ENCODE data around the gene RNPC3. TPM values are rescaled to one million over a fixed set of nuclear protein-coding genes. Genes with fewer than 3 reads are reported as not detected.
"Not testable (repeated sequence)": the region's sequence is repeated elsewhere in the genome, so short reads cannot be mapped to it uniquely, and the experiment has no call there.

Gene RNPC3
- total and polyA plus RNA-seq, 9 of the 15 experiments (the other 6 are each of a cell fraction or from before 2014, with no cell fraction given): 5.4 to 31.4 (median 17.1) TPM

DNA sequence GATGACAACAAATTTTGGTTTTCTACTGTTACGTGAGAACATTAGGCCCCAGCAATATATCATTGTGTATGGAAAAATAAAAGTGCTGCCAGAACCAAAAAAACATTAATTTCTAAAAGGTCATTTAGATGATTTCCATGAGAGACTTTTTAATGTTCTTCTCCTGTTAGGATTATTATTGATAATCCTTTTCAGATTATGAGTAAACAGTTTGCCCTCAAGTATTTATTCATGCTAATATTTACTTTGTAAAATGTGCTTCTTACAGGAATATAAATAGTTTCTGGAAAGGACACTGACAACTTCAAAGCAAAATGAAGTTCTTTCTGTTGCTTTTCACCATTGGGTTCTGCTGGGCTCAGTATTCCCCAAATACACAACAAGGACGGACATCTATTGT lies 45.8 kb downstream of the RNPC3 start, which contains the start of gene AMY2B:
AMY2B (plus strand) TSS at position 301 of the 400 bp plus-strand sequence; CDS start at position 315, 14 bp downstream.
- intact Hi-C loops (cut with micrococcal nuclease); DNase-seq (ENCODE audit: extremely low read depth in 1 of 4, low spot score in 3 of 4); H3K27ac ChIP-seq (ENCODE audit: extremely low read depth, low read depth, low read length); H3K27me3 ChIP-seq (ENCODE audit: control insufficient read depth in 2 of 2, insufficient read depth in 2 of 2, low read length in 2 of 2); H3K9ac ChIP-seq (ENCODE audit: insufficient read depth in 1 of 2, low read depth in 2 of 2, low read length in 2 of 2); CTCF ChIA-PET (ENCODE audit: low intra/inter-chr PET ratio); H3K4me1 ChIP-seq (replicated peaks in 1 of 2; ENCODE audit: control insufficient read depth in 2 of 2, insufficient read depth in 2 of 2, low read length in 2 of 2); H3K9me3 ChIP-seq (replicated peaks; ENCODE audit: control insufficient read depth, insufficient read depth, low read depth, low read length); BruUV-seq (replicated peaks); H3K9me1 ChIP-seq (ENCODE audit: control insufficient read depth, insufficient read depth, low read length); in situ Hi-C loops (cut with MboI); FAIRE-seq; H3K4me3 ChIP-seq; POLR2A ChIA-PET; H3K4me2 ChIP-seq (ENCODE audit: insufficient read depth, low read length); ATAC-seq; H2AFZ ChIP-seq (ENCODE audit: low read depth, low read length); H4K20me1 ChIP-seq (replicated peaks; ENCODE audit: control insufficient read depth, insufficient read depth, low read length); H3K36me3 ChIP-seq (ENCODE audit: control insufficient read depth, insufficient read depth, low read length); H3K79me2 ChIP-seq (ENCODE audit: control insufficient read depth, insufficient read depth, low read length): not testable (repeated sequence)
- 0% methylated on average over 1 of the region's 2 CpGs for WGBS (ENCODE audit: insufficient coverage, low coverage, missing lambda C conversion rate)

DNA sequence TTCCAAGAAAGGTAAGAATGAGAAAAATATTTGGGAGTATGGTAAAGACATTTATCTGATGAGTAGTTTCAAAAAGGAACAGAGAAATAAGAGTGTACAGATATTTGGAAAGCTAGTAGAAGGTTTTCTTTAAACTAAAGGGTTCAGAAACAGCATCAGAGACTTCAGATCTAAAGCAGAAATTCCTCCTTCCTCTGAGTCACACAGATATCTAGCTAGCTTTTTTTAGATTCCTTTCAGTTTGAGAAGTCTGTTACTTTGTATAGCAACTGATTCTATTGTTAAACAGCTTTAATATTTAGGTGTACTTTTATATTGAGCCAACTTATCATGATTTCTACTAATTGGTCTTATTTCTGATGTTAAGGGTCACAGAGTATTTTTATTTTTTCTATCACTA lies 50.6 kb downstream of the RNPC3 start:
- H3K27ac ChIP-seq (ENCODE audit: extremely low read depth, low read depth, low read length): no peak overlapping the region
- H3K4me1 ChIP-seq (replicated peaks in 1 of 2; ENCODE audit: control insufficient read depth in 2 of 2, insufficient read depth in 2 of 2, low read length in 2 of 2): no peaks in the 10 kb centered on the region
- H3K4me3 ChIP-seq: no peak overlapping the region
- ChIA-PET CTCF (ENCODE audit: low intra/inter-chr PET ratio) (no interaction called here), POLR2A (no interaction called here)
- no peaks in the 10 kb centered on the region for H4K20me1 ChIP-seq (replicated peaks; ENCODE audit: control insufficient read depth, insufficient read depth, low read length)
- H3K27me3 ChIP-seq (ENCODE audit: control insufficient read depth in 2 of 2, insufficient read depth in 2 of 2, low read length in 2 of 2): no peaks in the 10 kb centered on the region
- in situ Hi-C loops (cut with MboI): no loop called here
- no peaks in the 10 kb centered on the region for H3K9me3 ChIP-seq (replicated peaks; ENCODE audit: control insufficient read depth, insufficient read depth, low read depth, low read length)
- no peak for TF ChIP-seq ZNF143 (CRISPR knock-in tag; IDR thresholded peaks at IDR 0.05)
- TF ChIP-seq SMARCA5 (IDR thresholded peaks at IDR 0.05): no peak
- no peak for TF ChIP-seq THRA (IDR thresholded peaks at IDR 0.05)
- TF ChIP-seq, protein P1, sequence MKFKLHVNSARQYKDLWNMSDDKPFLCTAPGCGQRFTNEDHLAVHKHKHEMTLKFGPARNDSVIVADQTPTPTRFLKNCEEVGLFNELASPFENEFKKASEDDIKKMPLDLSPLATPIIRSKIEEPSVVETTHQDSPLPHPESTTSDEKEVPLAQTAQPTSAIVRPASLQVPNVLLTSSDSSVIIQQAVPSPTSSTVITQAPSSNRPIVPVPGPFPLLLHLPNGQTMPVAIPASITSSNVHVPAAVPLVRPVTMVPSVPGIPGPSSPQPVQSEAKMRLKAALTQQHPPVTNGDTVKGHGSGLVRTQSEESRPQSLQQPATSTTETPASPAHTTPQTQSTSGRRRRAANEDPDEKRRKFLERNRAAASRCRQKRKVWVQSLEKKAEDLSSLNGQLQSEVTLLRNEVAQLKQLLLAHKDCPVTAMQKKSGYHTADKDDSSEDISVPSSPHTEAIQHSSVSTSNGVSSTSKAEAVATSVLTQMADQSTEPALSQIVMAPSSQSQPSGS (CRISPR knock-in tag; IDR thresholded peaks at IDR 0.05): no peak
- TF ChIP-seq, protein P2, sequence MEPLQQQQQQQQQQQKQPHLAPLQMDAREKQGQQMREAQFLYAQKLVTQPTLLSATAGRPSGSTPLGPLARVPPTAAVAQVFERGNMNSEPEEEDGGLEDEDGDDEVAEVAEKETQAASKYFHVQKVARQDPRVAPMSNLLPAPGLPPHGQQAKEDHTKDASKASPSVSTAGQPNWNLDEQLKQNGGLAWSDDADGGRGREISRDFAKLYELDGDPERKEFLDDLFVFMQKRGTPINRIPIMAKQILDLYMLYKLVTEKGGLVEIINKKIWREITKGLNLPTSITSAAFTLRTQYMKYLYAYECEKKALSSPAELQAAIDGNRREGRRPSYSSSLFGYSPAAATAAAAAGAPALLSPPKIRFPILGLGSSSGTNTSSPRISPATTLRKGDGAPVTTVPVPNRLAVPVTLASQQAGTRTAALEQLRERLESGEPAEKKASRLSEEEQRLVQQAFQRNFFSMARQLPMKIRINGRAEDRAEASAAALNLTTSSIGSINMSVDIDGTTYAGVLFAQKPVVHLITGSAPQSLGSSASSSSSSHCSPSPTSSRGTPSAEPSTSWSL (CRISPR knock-in tag; IDR thresholded peaks at IDR 0.05; ENCODE audit: borderline replicate concordance): no peak
- no peak for TF ChIP-seq YY1 (IDR thresholded peaks at IDR 0.05; ENCODE audit: borderline replicate concordance in 1 of 3, control insufficient read depth in 1 of 3, extremely low read depth in 1 of 3, insufficient read depth in 3 of 3, insufficient read length in 1 of 3, insufficient replicate concordance in 2 of 3, low read depth in 1 of 3, low read length in 2 of 3)
- no peak for TF ChIP-seq ZNF384 (IDR thresholded peaks at IDR 0.05; ENCODE audit: low read depth, low read length)
- DNase-seq (ENCODE audit: extremely low read depth in 1 of 4, low spot score in 3 of 4) (no peak), FAIRE-seq (no peak), ATAC-seq (no peak)
- H3K4me2 ChIP-seq (ENCODE audit: insufficient read depth, low read length): no peak overlapping the region
- no peaks in the 10 kb centered on the region for H3K79me2 ChIP-seq (ENCODE audit: control insufficient read depth, insufficient read depth, low read length)
- no peak overlapping the region for H2AFZ ChIP-seq (ENCODE audit: low read depth, low read length)
- H3K36me3 ChIP-seq (ENCODE audit: control insufficient read depth, insufficient read depth, low read length): no peaks in the 10 kb centered on the region
- no TSS peak for BruUV-seq (replicated peaks)
- no peak overlapping the region for H3K9ac ChIP-seq (ENCODE audit: insufficient read depth in 1 of 2, low read depth in 2 of 2, low read length in 2 of 2)
- H3K9me1 ChIP-seq (ENCODE audit: control insufficient read depth, insufficient read depth, low read length): no peaks in the 10 kb centered on the region
- intact Hi-C loops (cut with micrococcal nuclease): no loop called here
